ENCODE data around the gene DGKQ. TPM values are rescaled to one million over a fixed set of nuclear protein-coding genes. Genes with fewer than 3 reads are reported as not detected.

DGKQ gene
- total RNA-seq, 1 experiment from 2014 or later, result 15.9 TPM

DNA sequence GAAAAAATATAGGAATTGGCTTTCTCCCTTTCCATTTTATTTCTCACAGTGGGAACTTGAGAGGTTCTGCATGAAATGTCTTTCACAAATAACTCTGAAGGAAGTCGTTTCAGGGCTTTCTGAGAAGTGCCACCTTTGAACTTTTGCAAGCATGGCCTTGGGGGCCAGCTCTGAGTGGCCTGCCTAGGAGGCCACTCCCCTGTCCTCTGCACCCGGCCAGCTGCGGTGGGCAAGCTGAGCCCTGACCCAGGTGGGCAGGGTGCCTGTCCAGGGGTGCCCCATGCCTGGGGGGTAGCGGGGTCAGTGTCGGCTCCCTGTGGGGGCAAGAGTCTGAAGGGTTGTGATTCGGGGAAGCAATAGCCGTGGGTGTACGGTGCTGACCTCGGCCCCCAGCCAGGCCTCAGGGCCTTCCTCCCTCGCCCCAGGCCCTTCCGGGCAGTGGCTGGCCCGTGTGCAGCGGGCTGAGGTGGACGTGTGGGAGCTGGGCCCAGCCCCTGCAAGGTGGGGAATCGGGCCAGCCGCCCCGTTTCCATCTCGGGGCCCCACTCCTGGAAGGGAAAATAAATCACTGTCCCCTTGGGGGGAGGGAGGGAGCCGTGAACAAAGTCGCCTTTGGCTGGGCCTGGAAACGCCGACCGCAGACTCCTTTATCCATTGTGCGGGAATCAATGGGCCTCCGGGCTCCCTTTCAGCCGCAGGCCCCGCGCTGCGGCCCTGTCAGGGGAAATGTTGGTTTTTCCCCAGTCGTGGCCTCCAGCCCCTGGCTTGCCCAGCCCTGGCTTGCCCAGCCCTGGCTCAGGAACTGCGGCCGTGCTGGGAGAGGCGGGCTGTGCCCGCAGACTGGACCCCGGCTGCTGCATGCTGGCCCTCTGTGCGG, 41.2 kb upstream of the DGKQ start:
- Mint-ChIP-seq H3K27ac (ENCODE audit: low read depth, unreplicated experiment) (no peak overlapping the region), H3K36me3 (ENCODE audit: insufficient read depth, unreplicated experiment) (peaks cover 19% of the 10 kb centered on the region), H3K27me3 (ENCODE audit: insufficient read depth, unreplicated experiment) (no peaks in the 10 kb centered on the region), H3K9me3 (ENCODE audit: unreplicated experiment) (no peaks in the 10 kb centered on the region), H3K4me1 (ENCODE audit: insufficient read depth, unreplicated experiment) (peaks cover 6% of the 10 kb centered on the region), H3K4me3 (ENCODE audit: unreplicated experiment) (no peak overlapping the region)
- intact Hi-C loops (cut with micrococcal nuclease), result loop anchor here (5.0 kb wide), 1 partner anchor 68 kb away; no protein-coding TSS in a partner anchor
- ChIA-PET CTCF (no interaction called here), POLR2A (no interaction called here)
- TSS peak; percentile 57 for BruUV-seq (replicated peaks)
- no peak for DNase-seq (ENCODE audit: unreplicated experiment)
- TF ChIP-seq, protein P1, sequence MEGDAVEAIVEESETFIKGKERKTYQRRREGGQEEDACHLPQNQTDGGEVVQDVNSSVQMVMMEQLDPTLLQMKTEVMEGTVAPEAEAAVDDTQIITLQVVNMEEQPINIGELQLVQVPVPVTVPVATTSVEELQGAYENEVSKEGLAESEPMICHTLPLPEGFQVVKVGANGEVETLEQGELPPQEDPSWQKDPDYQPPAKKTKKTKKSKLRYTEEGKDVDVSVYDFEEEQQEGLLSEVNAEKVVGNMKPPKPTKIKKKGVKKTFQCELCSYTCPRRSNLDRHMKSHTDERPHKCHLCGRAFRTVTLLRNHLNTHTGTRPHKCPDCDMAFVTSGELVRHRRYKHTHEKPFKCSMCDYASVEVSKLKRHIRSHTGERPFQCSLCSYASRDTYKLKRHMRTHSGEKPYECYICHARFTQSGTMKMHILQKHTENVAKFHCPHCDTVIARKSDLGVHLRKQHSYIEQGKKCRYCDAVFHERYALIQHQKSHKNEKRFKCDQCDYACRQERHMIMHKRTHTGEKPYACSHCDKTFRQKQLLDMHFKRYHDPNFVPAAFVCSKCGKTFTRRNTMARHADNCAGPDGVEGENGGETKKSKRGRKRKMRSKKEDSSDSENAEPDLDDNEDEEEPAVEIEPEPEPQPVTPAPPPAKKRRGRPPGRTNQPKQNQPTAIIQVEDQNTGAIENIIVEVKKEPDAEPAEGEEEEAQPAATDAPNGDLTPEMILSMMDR (IDR thresholded peaks at IDR 0.05; ENCODE audit: unreplicated experiment), result no peak

DNA sequence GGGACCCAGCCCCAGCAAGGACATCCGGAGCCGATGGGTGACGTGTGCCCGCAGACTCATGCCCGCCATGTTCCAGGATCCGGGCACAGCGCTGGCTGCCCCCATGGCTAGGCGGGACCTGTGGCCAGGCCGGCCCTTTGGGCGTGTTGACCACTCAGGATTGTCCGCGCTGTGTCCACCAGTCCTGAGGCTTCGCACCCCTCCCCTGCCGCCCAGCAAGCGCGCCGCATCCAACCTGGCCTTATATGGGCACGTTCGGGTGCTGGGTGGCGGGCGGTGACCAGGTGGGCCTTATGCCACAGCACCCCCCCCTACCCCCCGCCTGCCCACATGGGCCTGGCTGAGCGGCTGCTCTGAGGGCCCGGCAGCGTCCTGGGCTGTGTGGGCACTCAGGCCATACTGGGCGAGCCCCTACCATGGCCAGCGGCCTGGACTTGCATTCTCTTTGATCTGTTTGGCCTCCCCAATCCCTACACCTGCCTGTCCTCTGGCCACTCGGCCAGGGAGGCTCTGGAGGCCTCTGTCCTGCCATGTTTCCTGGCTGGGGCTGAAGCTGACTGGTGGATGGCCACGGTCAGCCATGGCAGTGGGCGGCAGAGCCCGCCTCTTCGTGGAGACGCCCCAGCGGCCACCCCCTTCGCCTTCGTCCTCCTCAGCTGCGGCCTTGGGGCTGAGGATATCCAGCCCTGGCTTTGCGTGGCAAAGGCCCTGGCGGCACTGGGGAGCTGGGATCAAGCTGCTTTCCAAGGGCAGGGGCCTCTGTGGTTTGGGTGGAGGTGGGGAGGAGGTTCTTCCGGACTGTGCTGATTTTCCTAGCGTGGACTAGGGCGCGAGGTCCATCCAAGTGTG, 40.1 kb upstream of the DGKQ start:
- DNase-seq (ENCODE audit: unreplicated experiment), result no peak
- Mint-ChIP-seq H3K4me1 (ENCODE audit: insufficient read depth, unreplicated experiment) (peaks cover 11% of the 10 kb centered on the region), H3K4me3 (ENCODE audit: unreplicated experiment) (peak overlapping the region; percentile 16), H3K36me3 (ENCODE audit: insufficient read depth, unreplicated experiment) (peaks cover 18% of the 10 kb centered on the region), H3K9me3 (ENCODE audit: unreplicated experiment) (no peaks in the 10 kb centered on the region), H3K27ac (ENCODE audit: low read depth, unreplicated experiment) (no peak overlapping the region), H3K27me3 (ENCODE audit: insufficient read depth, unreplicated experiment) (peaks cover 7% of the 10 kb centered on the region)
- CTCF ChIA-PET, result interaction anchor here (0.6 kb wide), 1 partner anchor 124 kb away, joined by 4 read pairs; no protein-coding TSS in a partner anchor
- no TSS peak for BruUV-seq (replicated peaks)
- POLR2A ChIA-PET, result no interaction called here
- intact Hi-C loops (cut with micrococcal nuclease), result loop anchor here (5.0 kb wide), 1 partner anchor 69 kb away; no protein-coding TSS in a partner anchor
- TF ChIP-seq, protein P1 (IDR thresholded peaks at IDR 0.05; ENCODE audit: unreplicated experiment), result no peak

DNA sequence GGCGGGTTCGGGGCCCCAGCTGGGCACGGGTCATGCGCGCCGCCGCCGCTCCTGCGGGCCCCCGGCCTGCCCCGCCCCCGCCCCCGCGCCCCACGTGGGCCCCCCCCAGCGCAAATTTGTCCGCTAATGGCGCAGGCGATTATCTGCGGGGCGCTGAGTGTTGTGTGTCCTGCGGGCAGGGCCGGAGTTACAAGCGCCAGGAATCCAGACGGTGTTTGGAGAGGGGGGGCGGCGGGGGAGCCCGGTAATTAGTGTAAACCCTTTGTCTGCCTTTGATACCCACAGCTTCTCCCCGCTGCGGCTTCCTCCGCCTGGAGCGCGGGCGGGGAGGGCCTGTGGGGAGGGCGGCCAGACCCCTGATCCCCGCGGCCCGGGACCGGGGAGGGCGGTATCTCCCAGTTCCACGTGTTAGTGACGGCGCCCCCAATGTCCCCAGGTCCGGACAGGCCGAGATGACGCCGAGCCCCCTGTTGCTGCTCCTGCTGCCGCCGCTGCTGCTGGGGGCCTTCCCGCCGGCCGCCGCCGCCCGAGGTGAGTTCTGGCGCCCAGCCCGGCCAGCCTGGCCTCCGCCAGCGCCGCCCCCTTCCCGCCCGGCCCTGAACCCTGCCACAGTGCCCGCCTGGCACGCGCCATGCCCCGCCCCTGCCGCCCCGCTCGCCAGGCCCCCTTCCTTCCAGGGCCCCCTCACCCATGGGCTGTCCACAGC, 38.8 kb upstream of the DGKQ start:
- DNase-seq (ENCODE audit: unreplicated experiment), result peak; percentile 64
- TF ChIP-seq, protein P1 (IDR thresholded peaks at IDR 0.05; ENCODE audit: unreplicated experiment), result no peak
- Mint-ChIP-seq H3K4me3 (ENCODE audit: unreplicated experiment) (peak overlapping the region; percentile 54), H3K27ac (ENCODE audit: low read depth, unreplicated experiment) (no peak overlapping the region), H3K36me3 (ENCODE audit: insufficient read depth, unreplicated experiment) (peaks cover 8% of the 10 kb centered on the region), H3K27me3 (ENCODE audit: insufficient read depth, unreplicated experiment) (peaks cover 20% of the 10 kb centered on the region), H3K4me1 (ENCODE audit: insufficient read depth, unreplicated experiment) (peaks cover 11% of the 10 kb centered on the region), H3K9me3 (ENCODE audit: unreplicated experiment) (no peaks in the 10 kb centered on the region)
- intact Hi-C loops (cut with micrococcal nuclease), result loop anchor here (5.0 kb wide), 1 partner anchor 70 kb away; no protein-coding TSS in a partner anchor
- ChIA-PET POLR2A (interaction anchor here (0.6 kb wide), 1 partner anchor 165 kb away, joined by 3 read pairs; no protein-coding TSS in a partner anchor), CTCF (interaction anchor here (0.5 to 0.6 kb wide), 2 partner anchors 125 to 890 kb away, joined by 3 to 4 read pairs; no protein-coding TSS in a partner anchor)
- no TSS peak for BruUV-seq (replicated peaks)
